ENCODE results near the gene HTATIP2.
"Not testable (repeated sequence)": the region's sequence is repeated elsewhere in the genome, so short reads cannot be mapped to it uniquely, and the experiment has no call there.

HTATIP2 gene

DNA sequence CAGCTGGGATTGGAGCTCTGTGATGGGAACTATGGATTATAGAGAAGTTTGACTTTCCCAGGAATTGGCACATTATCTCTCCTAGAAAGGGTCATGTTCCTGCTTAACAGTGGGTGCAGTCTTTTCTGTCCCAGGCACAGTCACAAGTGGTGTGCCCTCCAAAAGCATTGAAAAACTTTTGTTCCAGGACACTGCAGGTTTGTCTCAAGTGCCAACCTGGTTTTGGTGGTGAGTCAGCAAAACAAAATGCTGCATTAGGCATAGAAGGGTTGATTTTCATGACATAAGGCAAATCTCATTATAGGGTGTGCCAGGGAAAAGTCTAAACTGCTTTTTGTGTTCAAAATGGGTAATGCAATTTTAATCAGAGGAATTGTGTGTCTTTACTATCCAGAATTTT lies 4.9 kb downstream of the HTATIP2 start:
- DNase-seq (ENCODE audit: low read depth, low spot score): no peak
- peak overlapping the region; percentile 83 for H3K27ac ChIP-seq

DNA sequence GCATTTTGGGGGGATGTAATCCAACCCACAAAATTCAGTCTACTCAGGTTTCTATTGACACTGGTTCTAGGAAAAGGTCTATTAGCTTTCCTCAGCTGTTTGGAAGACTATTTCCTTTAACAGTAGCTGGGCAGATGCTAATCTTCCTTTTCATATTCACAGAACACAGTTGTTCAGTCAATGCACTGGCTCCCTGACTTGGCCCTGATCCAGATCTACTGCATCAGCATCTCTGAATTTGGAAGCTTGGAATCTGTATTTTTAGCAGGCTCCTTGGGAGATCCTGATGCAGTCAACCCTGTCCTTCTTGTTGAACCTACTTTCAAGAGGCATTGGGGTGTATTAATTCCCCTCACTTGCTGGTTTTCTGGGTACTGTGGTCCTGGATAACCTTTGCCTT lies 6.3 kb downstream of the HTATIP2 start:
- H3K27ac ChIP-seq: no peak overlapping the region
- DNase-seq (ENCODE audit: low read depth, low spot score): no peak

DNA sequence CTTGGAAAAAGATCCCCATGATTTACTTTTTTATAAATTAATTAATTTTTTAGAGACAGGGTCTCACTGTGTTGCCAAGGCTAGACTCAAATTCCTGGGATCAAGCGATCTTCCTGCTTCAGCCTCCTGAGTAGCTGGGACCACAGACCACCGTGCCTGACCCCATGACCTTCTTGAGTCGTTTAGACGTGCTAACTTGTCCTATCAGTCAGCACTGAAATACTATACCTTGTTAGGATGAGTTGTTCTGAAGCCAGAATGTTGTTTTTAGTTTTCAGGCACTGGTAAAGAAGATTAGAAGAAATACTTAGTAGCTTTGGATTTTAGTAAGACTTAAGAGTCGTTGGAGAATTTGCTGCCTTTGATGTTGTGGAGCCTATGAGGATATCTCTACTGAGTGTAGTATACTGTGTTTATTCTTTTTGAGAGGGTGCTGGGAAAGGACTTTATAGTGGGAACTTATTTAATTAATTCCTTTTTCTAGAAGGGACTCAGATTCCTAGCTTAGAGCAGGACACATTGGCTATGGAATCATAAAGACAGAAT lies 8.6 kb downstream of the HTATIP2 start:
- DNase-seq (ENCODE audit: low read depth, low spot score): no peak

DNA sequence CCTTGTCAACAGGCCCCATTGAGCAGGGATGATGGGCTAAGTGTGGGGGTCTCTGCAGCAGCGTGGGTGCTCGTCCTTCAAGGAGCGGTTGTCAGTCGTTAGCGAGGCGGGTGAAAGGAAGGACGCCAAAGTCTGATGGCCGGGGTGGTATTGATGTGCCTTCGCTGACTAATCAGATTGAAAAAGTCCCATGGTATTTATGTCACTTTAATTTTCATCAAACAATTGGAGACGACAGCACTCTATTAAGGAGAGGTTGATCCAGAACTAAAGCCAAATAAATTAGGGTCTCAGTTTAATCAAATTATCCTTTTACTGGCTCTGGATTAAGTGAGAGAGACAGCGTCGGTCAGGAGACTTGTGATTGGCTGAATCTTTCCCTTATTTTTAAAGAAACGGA lies 9.6 kb downstream of the HTATIP2 start:
- no peak for DNase-seq (ENCODE audit: low read depth, low spot score)
- no peak overlapping the region for H3K27ac ChIP-seq

More for the DNA sequence above, 8.6 kb downstream of the HTATIP2 start:
- H3K27ac ChIP-seq: no peak overlapping the region

DNA sequence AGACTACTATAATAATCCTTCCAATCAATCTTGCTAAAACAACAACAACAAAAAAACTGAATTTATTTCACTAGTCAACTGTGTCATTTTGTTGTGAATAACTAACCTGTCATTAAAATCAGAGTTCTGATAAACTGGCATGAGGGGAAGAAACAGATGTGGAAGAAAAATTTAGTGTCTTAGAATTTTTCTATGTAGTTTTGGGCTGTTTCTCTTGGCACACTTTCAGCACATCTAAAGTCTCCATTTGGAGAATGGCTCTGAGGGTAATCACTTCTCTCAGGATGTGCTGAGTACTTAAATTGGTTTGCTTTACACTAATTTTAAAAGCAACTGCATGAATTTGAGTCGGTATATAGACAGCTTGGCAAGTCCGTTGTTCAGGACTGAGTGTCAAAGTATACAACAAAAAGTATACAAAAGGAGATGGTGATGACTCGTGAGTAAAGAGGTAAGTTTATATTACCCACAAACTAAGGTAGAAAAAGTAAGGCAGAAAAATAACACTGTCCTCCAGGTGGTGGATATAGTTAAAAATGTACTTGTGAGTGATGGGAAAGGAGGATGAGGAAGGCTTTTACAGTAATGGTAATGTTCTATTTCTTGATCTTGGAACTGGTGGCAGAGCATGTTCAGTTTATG lies 10.2 kb downstream of the HTATIP2 start:
- no peak overlapping the region for H3K27ac ChIP-seq
- no peak for DNase-seq (ENCODE audit: low read depth, low spot score)

DNA sequence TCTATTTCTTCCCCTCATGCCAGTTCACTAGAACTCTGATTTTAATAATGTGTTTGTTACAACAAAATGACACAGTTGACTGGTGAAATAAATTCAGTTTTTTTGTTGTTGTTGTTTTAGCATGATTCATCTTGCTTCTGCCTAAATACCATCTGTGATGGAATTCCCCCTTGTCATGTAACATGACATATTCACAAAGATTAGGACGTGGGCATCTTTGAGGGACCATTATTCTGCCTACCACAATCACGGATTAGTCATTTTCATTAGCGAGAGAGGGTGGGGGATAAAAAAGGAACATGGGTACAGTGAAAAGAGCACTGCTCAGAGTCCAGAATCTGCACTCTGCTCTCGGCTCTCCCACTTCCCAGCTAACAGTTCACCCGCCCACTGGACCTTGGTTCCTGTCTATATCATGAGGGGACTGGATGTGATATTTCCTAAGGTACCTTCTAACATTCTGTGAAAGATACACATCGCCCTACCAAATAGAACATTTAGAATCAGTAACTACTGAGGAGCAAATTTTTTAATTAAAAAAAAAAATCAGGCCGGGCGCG lies 11.3 kb downstream of the HTATIP2 start:
- DNase-seq (ENCODE audit: low read depth, low spot score): no peak
- no peak overlapping the region for H3K27ac ChIP-seq

DNA sequence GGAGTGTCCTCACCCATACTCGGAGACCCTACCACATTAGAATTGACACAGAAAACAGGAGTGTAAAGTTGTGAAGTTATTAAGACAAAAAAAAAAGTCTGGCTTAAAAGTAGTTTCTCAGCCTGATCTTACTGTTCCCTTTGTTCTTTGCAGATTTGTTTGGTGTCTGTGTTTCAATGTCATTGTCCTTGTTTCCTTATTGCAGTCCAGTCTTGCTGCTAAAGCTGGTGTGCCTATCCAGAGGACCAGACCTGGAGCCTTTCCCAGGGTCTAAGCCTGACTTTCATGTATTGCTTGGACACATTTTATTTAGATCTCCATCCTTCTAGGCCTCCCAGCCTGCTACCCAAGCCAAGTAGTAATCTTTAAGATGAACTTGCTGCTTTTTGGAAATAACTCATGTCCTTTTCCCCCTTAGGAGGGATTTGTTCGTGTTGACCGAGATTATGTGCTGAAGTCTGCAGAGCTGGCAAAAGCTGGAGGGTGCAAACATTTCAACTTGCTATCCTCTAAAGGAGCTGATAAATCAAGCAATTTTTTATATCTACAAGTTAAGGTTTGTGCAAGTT lies 12.7 kb downstream of the HTATIP2 start:
- H3K27ac ChIP-seq: no peak overlapping the region
- no peak for DNase-seq (ENCODE audit: low read depth, low spot score)

DNA sequence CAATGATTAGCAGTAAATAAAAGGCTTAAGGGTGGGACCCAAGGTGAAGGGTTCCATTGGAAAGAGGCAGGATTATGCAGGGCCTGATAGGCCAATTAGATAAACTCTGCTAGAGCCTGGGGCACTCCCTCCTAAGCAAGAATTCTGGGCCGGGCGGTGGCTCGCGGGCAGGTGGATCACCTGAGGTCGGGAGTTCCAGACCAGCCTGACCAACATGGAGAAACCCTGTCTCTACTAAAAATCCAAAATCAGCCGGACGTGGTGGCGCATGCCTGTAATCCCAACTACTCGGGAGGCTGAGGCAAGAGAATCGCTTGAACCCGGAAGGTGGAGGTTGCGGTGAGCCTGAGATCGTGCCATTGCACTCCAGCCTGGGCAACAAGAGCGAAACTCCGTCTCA lies 22.5 kb downstream of the HTATIP2 start:
- not testable (repeated sequence) for H3K27ac ChIP-seq; DNase-seq (ENCODE audit: low read depth, low spot score)

DNA sequence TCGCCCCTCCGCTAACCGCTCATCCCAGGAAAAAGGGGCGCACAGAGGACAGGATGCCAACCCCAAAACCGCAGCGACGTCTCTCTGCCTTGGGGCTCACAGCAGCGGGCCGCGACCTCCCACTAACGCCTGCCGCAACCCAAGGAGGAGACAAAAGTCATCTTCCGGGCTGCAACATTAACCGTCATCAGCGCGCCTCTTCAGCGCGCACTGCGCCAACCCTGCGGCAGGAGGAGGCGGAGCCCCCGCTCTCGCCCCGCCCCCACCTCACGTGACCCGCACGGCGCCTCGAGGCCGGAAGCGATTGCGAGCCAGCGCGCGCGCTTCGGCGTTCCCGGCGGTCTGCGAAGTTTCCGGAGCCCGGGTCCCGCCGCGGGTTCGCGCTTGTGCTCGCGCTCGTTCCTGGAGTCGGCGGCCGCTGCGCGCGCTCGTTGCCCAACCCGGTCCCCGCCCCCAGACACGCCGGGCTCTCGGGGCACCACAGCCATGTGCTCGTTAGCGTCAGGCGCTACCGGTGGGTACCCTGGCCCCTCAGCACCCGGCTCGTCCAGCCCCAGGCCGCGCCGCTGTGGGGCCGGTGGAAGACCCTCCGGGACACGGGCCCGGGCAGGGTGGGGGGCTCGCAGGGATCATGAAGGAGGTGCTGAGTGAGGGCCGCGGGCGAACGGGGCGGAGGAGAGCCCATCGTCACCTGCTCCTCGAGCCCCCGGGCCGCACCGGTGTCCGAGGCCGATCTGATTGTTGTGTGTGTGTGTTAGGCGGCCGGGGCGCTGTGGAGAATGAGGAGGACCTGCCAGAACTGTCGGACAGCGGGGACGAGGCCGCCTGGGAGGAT lies 24.0 kb downstream of the HTATIP2 start, which contains the start of gene PRMT3:
Gene PRMT3, plus strand, starts transcription at position 456 of the 835 bp plus-strand sequence. Its CDS starts 31 bp downstream, at position 487.
- DNase-seq (ENCODE audit: low read depth, low spot score): peak; percentile 69
- peak within 1 kb of the TSS; percentile 76 for H3K27ac ChIP-seq

DNA sequence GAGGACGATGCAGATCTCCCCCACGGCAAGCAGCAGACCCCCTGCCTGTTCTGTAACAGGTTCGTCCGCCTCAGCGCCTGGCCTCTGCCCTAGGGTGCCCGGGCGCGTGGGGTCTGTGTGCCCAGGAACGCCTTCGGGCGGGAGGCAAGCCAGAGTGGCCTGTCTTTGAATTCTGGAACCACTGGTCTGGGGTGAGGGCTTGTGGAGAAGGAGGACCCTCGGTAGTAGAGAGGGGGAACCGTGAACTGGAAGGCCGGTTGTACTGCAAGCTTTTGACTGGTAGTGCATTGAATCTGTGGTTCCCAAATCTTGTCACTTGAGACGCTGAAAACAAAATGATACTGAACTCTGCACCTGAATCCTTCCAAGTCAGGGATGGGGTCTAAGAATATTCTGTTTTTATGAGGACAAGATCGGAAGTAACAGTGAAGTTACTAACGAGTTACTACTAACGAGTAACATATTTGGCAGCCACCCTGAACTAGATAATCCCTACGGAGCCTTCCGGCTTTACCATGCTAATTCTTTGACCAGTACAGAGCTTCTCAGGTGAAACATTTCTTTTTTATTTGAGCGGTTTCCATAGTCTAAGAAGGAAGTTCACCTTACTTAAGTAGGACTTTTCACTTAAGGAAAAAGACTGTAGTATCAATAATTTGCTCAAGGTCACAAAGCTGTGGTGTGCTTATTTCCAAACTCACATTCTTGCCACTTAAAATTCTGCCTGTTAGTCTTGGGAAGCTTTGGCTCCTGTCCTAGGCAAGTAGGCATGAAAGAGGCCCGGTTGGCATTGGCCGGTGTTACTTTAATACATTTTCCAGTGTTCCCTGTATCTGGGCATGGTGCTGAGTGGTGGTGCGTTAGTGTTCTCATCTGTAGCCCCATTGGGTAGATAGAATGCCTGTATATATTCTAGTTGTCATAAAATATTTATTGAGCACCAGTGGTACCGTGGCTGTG lies 24.9 kb downstream of the HTATIP2 start:
- H3K27ac ChIP-seq: peak overlapping the region; percentile 76
- DNase-seq (ENCODE audit: low read depth, low spot score): no peak

DNA sequence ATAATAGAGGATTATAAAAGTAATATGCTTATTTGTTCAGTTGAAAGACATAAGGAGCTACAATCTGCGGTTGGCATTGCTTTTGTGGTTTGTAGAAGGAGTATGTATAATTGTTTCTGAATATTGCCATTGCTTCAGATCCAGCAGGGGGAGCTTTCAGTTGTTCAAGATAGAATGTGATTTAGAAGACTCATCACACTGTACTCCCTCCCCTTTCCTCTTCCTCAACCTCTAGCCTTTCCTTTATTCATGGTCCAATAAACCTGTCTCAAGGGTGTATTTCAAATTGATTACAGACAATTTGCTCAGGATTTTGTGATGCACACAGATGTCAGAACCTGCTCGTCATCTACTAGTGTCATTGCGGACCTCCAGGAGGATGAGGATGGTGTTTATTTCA lies 33.8 kb downstream of the HTATIP2 start:
- DNase-seq (ENCODE audit: low read depth, low spot score): no peak
- H3K27ac ChIP-seq: no peak overlapping the region

DNA sequence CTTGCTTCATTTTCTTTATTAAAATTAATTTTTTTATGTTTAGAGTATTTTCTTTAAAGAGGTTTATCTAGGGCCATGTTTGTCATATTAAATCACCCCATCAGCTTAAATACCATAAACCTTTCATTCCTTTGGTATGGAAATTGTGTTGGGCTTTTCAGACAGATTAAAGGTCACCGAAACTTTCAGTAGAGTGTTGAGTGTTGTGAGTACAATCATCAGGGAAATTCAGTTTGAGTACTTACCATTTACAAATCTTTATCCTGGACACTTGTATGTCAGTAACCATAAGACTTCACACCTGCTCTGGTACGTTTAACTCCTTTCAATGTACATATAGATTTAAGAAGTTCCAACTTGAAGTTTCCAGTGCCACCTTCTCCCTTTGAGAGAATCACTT lies 36.0 kb downstream of the HTATIP2 start:
- no peak overlapping the region for H3K27ac ChIP-seq
- DNase-seq (ENCODE audit: low read depth, low spot score): no peak

DNA sequence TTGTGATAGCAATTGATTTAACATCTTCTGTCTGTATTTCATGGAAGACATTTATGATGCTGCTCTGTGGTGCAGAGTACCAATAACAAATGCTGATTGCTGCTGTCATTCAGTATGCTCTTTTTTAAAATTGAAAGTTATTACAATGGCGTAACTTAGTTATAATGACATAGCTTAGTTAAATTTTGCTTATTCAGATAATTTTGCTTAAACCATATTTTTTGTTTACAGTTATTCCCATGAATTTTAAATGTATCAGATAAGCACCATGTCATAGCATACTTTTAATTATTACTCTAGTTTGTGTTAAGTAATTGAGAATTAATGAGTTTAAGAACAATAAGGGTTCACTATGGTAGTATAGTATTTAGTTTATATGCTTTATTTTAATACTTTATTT lies 39.5 kb downstream of the HTATIP2 start:
- no peak overlapping the region for H3K27ac ChIP-seq
- DNase-seq (ENCODE audit: low read depth, low spot score): no peak

DNA sequence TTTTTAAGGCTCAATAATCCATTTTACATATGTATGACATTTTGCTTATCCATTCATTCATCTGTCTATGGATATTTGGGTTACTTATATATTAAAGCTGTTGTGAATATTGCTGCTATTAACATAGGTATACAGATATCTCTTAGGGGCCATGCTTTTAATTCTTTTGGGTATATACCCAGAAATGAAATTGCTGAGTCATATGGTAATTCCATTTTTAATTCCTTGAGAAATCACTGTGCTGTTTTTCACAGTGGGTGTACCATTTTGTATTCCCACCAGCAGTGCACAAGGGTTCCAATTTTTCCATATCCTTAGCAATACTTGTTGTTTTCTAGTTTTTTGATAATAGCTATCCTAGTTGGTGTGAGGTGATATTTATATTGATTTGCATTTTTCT lies 43.0 kb downstream of the HTATIP2 start:
- DNase-seq (ENCODE audit: low read depth, low spot score): no peak
- H3K27ac ChIP-seq: no peak overlapping the region

DNA sequence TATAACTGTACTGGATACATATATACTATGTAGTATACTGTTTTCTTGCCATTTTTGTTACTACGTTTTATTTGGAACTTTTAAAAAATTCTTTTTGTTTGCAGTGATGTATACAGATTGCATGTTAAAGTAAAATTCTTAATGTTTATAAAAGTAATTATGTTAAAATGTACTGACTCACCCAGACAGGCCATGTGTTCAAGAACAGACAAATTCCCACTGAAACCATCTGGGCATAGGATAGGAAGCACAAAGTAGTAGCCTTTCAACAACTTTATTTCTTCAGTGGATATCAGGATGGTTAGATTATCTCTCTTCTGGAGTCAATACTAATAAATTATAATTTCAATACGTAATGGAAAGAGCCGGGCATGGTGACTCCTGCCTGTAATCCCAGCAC lies 43.8 kb downstream of the HTATIP2 start:
- no peak overlapping the region for H3K27ac ChIP-seq
- no peak for DNase-seq (ENCODE audit: low read depth, low spot score)

DNA sequence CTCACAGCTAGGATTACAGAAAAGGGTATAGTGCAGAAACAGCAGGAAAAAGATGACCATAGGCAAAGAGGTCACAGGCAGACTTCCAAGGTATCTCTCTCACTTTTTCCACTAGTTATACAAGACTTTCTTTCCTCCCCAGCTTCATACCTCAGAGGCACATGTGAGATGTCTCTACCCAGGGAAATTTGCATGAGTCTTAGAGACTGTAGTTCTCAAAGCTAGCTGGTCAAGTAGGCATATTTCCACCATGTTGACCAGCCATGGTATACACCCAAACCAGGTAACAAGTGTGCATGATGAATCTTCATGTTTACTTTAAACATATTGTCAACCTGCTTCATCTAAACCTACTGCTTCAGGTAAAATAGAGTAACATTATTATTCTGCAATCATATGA lies 51.9 kb downstream of the HTATIP2 start:
- H3K27ac ChIP-seq: no peak overlapping the region

DNA sequence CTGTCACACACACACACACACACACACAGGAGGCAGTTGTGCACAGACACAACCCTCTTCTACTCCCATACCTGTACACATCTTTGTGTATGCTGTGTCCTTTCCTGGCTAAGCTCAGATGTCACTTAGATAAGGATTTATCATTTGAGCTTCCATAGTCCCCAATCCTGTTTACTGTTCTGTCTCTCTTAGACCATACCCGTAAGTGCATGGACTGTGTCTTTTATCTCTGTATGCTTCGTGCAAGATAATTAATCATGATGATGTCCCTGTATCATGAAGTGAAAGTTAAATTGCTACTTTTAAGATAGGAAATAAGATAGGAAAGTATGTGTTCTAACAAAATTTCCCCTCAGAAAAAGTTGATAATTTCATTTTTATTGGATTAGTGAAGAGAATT lies 54.3 kb downstream of the HTATIP2 start:
- DNase-seq (ENCODE audit: low read depth, low spot score): no peak
- H3K27ac ChIP-seq: no peak overlapping the region

More for the DNA sequence above, 51.9 kb downstream of the HTATIP2 start:
- DNase-seq (ENCODE audit: low read depth, low spot score): no peak

DNA sequence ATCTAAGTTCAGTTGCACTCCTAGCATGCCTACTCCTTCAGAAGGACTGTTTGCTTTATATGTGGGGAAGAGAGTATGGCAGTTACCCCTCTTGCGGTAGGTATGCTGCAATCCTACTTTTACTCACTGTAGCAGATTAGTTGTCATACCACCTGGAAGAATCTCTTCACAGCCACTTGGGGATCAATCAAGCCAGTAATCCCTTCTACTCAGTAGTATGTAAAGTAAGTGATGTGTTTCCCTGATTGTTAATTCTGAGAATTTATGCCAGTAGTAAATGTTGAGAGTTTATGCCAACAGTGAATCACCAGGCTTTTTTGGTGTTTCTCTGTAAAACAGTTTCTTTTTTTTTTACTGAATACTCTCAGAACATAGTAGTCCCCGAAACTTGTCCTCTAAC lies 58.4 kb downstream of the HTATIP2 start:
- no peak for DNase-seq (ENCODE audit: low read depth, low spot score)
- H3K27ac ChIP-seq: no peak overlapping the region

DNA sequence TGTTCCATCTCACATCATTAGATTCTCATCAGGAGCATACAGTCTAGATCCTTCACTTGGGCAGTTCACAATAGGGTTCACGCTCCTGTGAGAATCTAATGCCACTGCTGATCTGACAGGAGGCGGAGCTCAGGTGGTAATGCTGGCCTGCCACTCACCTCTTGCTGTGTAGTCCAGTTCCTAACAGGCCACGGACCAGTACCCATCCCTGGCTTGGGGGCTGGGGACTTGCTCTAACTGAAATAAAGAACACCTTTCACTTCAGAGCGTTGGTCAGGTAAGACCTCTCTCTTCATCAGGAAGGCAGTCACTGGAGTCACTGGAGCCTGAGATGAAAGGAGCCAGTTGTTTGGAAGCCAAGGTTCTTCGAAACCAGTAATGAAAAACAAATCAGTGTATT lies 65.7 kb downstream of the HTATIP2 start:
- no peak for DNase-seq (ENCODE audit: low read depth, low spot score)
- H3K27ac ChIP-seq: no peak overlapping the region
